Measurements from ENCODE around the gene PRRC2B. TPM values are rescaled to one million over a fixed set of nuclear protein-coding genes. Genes with fewer than 3 reads are reported as not detected.
A peak's percentile ranks its signal among the peaks of the same experiment; 100 is the strongest.

The PRRC2B gene
- total and polyA plus RNA-seq, 2 experiments from 2014 or later: 45.0 to 193 TPM

- TF ChIP-seq CTCF (conservative IDR thresholded peaks at IDR 0.05; ENCODE audit: low read depth in 2 of 2) (no peak), ZNF462 (CRISPR knock-in tag; IDR thresholded peaks at IDR 0.05) (no peak), EZH2phosphoT487 (IDR thresholded peaks at IDR 0.05; ENCODE audit: unreplicated experiment) (no peak), NANOG (IDR thresholded peaks at IDR 0.05; ENCODE audit: borderline replicate concordance) (no peak)
These were observed 53.3 kb downstream of the PRRC2B start (continued) for GRCh38 chr9:131447148-131447547.

GRCh38 chr9:131447600-131447999 is 53.7 kb downstream of the PRRC2B start:
- no peak overlapping the region for H3K27ac Mint-ChIP-seq
- Histone ChIP-seq H4K20me1 (replicated peaks; ENCODE audit: insufficient read depth) (peaks cover 49% of the 10 kb centered on the region), H3K27me3 (ENCODE audit: insufficient read depth) (no peaks in the 10 kb centered on the region), H3K36me3 (ENCODE audit: insufficient read depth) (peaks cover 88% of the 10 kb centered on the region), H3K9me2 (ENCODE audit: insufficient read depth) (no peaks in the 10 kb centered on the region), H2AFZ (no peak overlapping the region), H3K4me2 (no peak overlapping the region), H3K4me3 (no peak overlapping the region), H3K4me1 (ENCODE audit: insufficient read depth) (no peaks in the 10 kb centered on the region), H3K79me2 (replicated peaks; ENCODE audit: insufficient read depth) (peaks cover 87% of the 10 kb centered on the region), H3K27ac (ENCODE audit: low read depth) (peak overlapping the region; percentile 69; the same call in 1 of the 2 replicates), H3F3A (replicated peaks; ENCODE audit: low read depth) (peaks cover 45% of the 10 kb centered on the region)
- peaks cover 7% of the 10 kb centered on the region; the same call in 2 of the 3 replicates for H3K4me1 Mint-ChIP-seq
- no peak for ATAC-seq
- H3K4me3 Mint-ChIP-seq: no peak overlapping the region
- peaks cover 6% of the 10 kb centered on the region for H3K27me3 Mint-ChIP-seq (ENCODE audit: insufficient read depth, low read depth, poor library complexity)
- peaks cover 92% of the 10 kb centered on the region for H3K36me3 Mint-ChIP-seq (ENCODE audit: low read depth)
- no peaks in the 10 kb centered on the region for H3K9me3 Mint-ChIP-seq
- DNase-seq (ENCODE audit: low spot score): no peak
- TF ChIP-seq ZNF462 (CRISPR knock-in tag; IDR thresholded peaks at IDR 0.05) (no peak), CREB1 (CRISPR knock-in tag; IDR thresholded peaks at IDR 0.05; ENCODE audit: low read depth) (no peak), ETS1 (IDR thresholded peaks at IDR 0.05) (no peak), ZNF114 (CRISPR knock-in tag; IDR thresholded peaks at IDR 0.05) (no peak)
